GM18868 (cell line): ENCODE data around the gene DENND1B.
A peak's percentile ranks its signal among the peaks of the same experiment; 100 is the strongest.
"Not testable (repeated sequence)": the region's sequence is repeated elsewhere in the genome, so short reads cannot be mapped to it uniquely, and the experiment has no call there.

Experiments
- ATAC-seq: cut with Tn5 transposase; IDR thresholded peaks from one replicate; pipeline ENCODE4 v1.9.1; 2021; ENCODE audit warnings: mild to moderate bottlenecking, moderate library complexity; ENCODE audit not compliant: unreplicated experiment

The DENND1B gene

DNA sequence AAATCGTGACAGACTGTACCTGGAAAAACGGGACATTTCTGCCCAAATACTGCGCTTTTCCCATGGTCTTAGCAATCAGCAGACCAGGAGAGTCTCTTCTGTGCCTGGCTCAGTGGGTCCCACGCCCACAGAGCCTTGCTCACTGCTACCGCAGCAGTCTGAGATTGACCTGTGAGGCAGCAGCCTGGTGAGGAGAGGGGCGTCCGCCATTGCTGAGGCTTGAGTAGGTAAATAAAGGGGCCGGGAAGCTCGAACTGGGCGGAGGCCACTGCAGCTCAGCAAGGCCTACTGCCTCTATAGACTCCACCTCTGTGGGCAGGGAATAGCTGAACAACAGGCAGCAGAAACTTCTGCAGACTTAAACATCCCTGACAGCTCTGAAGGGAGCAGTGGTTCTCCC, 203.1 kb downstream of the DENND1B start:
- no peak for ATAC-seq

DNA sequence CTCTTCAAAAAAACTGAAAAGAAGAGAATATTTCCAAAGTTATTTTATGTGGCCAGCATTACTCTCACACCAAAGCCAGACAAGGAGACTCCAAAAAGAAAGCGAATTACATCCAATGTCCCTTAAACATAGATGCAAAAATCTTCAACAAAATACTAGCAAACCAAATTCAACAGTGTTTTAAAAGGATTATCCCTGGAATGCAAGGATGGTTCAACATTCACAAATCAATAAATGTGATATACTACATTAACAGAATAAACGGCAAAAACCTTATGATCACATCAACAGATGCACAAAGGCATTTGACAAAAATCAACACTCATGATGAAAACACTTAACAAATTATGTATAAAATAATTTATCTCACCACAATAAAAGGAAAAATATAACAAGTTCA, 207.8 kb downstream of the DENND1B start:
- no peak for ATAC-seq

DNA sequence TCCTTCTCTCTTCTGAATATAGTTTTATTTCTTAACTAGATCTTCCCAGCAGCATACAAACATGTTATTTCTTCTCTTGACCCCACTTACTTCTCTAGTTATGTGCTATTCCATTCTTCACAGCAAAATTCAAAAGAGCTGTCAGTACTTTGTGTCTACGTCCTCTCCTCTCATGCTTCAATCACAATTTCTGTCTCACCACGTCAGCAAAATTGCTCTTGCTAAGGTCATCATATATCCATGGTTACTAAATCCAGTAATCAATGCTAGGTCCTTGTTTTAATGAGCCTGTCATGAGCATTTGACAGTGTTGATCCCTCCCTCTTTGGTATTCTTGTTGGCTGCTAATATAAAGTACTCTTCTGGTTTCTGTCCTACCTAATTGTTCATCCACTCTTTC, 214.2 kb downstream of the DENND1B start:
- no peak for ATAC-seq

DNA sequence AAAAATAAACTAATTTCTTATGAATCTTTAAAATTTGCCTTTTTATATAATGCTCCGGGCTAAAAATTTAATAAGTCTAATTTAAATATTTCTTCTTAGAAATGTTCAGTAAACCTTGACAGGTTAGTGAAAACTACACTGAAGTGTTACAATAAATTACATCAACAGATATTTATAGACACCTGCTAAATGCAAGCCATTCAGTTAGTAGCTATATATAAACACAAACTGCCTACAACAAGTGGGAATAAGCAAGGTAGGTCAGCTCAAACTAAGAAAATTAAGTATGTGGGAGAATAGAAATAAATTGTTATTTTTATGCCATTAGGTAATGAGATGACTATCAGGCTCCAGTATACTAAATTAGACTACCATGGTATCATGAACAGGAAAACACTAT, 215.6 kb downstream of the DENND1B start:
- no peak for ATAC-seq

DNA sequence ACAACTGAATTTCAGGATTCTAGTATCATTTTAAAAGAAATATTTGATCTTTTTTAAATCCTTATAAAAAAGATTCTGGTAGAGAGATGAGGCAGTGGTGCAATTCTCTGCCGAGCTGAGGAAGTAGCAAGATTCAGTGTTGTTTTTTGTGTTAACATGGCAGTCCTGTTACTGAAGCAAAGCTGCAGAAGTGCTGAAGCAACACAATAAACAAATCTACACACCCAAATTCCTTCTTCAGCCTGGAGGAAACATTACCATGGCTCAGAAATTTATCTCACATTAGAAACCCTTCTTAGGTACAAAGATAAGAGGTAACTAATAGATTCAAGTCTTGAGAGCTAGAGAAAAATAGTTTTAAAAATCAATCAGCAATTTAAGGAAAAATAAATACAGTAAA, 216.0 kb downstream of the DENND1B start:
- no peak for ATAC-seq

DNA sequence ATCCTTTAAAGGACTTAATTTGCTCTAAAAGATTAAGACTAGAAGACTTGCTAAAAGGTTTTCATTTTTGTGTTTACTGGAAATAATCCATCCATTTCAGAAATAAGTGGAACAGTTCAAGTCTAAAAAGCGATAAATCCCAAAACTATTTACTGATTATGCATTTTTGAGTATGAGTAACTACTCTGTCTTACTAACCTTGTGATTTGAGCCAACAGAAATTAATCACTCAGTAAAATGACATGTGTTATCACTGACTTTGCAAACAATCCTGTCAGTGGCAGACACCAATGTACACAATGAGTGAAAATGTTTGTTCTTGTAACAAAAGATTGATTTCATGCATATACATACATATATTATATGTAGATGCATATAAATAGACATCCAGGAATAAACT, 218.0 kb downstream of the DENND1B start:
- no peak for ATAC-seq

DNA sequence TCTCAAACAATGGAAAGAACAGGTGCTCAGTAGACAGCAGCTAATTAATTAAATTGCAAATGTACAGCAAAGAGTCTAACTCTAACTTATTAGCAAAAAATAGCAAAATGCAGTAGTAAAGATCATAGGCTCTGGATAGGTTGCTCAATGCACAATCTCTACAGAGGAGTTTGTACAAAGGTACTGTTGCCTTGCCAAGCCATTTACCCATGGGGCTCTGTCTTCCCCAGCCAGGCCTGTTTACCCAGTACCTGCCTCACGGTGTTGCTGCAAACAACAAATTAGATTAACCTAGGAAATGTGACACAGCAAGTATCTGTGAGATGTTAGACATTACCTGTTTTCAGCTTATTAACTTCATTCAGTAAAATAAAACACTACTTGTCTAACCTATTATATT, 222.0 kb downstream of the DENND1B start:
- ATAC-seq, result no peak

DNA sequence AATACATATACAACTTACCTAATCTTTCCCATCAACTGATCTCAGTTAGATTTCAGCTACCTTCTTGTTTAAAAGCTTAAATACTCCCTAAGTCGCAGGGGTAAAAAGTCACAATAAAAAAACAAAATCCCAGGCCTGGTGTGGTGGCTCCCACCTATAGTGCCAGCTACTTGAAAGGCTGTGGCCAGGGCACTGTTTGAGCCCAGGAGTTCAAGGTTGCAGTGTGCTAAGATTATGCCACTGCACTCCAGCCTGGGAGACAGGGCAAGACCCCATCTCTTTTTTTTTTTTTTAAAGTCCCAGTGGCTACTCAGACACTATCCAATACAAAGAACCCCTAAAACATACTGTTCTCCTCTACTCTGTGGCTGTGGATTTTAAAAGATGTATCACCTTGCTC, 228.3 kb downstream of the DENND1B start:
- ATAC-seq, result no peak

DNA sequence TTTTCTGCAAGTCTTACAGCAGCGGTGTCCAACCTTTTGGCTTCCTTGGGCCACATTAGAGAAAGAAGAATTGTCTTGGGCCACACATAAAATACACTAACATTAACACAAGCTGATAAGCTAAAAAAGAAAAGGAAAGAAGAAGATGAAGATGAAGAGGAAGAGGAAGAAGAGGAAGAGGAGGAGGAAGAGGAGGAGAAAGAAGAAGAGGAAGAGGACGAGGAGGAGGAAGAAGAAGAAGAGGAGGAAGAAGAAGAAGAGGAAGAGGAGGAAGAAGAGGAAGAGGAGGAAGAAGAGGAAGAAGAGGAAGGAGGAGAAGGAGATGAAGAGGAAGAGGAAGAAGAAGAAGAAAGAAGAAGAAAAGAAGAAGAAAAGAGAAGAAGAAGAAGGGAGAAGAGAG, 230.7 kb downstream of the DENND1B start:
- ATAC-seq, result no peak

DNA sequence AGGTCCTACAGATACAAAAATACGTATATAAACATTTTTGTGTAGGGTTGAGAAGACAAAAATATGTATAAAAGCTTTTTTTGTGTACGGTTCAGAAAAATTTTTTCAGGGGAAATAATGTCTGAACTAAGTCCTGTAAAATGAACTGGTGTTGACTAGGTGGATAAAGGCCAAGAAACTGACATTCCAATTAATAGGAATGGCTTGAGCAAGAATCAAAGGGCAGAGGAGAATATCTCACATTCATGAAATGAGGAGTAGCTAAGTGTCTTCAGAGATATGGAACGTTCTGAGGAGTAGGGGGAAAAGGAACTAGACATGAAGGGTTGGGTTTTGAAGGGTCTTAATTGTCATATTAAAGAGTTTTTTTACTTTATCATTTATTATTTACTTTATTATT, 231.2 kb downstream of the DENND1B start:
- no peak for ATAC-seq

DNA sequence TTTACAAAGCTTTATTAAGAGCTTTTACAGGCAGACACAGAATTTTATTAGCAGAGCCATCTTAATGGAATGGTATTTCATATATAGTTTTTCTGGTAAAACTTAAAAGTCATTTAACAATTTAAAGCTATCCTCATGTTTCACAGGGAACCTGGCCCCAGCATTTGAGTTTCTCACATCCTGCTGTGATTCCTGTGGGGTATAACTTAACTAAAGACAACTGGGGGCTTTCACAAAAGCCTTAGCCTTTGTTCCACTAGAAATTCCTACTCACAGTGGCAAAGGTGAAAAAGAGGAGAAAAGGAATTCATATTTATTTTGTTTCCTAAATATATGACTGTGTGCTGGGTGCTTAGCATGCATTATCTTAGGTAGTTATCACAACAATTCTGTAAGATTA, 233.9 kb downstream of the DENND1B start:
- no peak for ATAC-seq

DNA sequence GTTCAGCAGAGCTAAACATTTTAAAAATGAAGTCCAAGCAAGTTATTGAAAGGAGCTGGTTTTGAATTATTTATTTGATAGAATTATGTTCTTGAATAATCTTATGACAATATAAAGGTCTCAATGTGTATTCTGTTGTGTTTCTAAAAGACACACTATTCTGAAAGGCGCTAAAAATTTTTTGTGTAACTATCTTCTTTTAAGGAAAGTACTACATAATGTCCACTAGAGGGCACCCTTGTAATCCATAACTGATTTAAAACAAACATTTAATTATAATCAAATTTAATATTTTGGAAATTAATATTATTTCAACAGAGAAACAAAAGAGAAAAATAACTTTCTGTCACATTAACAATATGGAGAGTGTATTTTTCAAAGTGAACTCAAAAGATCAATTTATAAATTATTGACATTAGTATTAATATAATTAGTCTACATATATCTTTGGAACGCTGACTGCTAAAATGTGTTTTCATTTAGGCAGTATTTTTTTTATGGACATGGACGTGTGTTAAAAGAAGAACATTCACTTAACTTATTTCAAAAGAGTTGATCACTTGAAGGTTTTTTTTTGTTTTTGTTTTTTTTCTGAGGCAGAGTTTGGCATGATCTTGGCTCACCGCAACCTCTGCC, 248.4 kb downstream of the DENND1B start:
- peak; percentile 46 for ATAC-seq

DNA sequence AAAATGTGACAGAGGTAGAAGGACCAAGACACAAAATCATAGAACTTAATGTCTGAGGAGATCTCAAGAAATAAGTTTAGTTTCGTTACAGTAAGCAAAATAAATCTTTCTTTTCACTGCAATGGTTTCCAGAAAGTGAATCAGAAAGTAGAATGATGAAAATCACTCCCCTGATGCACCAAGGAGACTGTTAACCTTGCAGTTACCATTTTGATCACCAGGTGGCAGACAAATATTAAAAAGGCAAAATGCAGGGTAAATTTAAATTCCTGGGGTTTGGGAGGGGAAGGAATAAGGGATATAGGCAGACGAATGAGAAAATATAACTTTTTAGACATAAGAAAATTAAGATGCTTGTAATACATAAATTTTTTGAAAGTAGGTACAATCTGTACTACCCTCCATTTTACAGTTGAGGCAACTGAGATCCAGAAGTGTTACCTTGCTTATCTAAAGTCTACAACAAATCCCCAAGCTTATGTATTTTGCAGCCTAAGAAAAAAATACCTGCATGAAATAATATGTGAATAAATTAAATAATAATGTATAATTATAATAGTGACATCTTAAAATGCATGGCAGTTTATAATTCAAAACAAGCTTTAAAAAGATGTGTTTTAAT, 254.1 kb downstream of the DENND1B start:
- peak; percentile 87 for ATAC-seq

DNA sequence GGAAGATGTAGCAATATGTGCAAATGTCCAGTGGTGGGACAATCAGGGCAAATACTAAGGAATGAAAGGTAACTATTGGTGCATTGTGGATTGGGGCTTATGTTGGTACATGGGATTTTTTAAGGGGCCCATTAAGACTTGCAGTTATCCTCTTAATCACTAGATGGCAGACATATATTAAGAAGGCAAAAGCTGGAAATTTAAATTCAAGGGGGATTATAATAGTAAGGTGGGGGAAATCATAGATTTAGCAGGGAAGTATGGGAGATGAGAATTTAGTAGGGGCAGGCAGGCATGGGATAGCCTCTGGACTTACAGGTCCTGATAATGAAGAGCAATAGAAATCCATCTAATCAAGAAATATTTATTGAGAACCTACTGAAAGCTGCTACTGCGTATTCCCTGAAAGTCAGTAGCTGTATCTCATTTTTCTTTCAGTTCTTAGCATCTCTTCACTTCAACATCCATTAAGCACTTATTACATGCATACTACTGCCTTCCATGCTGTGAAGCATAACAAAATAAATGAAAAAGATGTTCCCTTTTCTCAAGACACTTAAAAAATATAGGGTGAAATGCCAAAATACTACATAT, 255.4 kb downstream of the DENND1B start:
- ATAC-seq, result peak; percentile 58

DNA sequence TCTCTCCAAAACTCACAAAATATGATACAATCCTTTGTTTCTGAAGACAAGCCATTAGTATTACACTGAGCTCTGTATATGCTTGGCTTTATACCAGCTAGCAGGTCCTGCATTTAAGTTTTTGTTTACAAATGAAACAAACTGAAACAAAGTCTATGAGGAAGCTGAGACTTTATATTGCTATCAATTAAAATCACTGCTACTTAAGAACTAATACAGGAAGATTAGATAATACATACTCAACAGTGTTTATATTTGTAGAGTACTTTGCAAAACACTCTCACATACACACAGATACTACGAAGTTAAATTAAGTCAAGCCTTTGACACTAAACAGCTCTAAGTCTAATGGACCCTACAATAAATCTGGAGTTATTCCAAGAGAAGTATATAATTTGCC, 259.9 kb downstream of the DENND1B start:
- no peak for ATAC-seq

DNA sequence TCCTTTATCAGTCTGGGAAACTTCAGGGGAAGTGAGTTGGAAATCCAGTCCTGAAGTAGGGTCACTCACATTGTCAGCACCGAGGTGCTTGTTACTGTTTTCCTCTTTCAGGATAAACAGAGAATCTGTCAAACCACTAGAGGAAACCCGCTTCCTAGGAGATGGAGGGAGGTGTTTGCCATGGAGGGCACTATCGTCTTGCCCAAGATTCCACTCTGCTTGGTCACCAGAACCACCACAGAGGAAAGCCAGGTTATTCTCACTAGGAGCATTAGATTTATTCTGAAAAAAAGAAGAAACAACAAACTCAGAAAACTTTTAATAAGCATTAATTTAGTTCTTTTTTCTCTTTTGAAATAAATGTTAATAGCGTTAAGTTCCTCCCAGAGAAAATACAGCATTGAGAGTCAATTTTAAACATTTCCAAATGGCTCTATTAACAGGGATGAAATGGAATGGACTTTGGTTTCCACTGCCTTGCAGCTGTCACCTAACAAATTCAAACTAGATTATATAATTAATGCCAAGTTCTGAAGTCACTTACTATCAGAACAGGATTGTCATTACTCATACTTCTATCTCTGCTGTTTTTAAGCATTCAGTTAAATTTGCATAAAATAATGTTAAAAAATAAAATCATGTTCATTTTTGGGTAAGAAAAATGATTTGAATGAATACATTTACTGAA, 264.4 kb downstream of the DENND1B start:
- ATAC-seq, result no peak

DNA sequence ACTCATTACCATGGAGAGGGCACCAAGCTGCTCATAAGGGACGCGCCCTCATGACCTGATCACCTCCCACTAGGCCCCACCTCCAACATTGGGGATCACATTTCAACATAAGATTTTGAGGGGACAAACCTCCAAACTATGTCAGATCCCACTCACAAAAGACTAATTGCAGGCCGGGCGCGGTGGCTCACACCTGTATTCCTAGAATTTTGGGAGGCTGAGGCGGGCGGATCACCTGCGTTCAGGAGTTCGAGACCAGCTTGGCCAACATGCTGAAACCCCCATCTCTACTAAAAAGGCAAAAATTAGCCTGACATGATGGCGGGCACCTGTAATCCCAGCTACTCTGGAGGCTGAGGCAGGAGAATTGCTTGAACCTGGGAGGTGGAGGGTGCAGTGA, 278.6 kb downstream of the DENND1B start:
- ATAC-seq, result no peak

DNA sequence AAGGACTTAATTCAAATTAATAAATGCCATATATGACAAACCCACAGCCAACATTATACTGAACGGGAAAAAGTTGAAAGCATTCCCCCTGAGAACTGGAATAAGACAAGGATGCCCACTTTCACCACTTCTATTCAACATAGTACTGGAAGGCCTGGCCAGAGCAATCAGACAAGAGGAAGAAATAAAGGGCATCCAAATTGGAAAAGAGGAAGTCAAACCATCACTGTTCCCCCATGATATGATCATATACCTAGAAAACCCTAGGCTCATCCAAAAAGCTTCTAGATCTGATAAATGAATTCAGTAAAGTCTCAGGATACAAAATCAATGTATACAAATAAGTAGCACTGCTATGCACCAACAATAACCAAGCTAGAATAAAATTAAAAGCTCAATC, 283.8 kb downstream of the DENND1B start:
- ATAC-seq, result not testable (repeated sequence)

DNA sequence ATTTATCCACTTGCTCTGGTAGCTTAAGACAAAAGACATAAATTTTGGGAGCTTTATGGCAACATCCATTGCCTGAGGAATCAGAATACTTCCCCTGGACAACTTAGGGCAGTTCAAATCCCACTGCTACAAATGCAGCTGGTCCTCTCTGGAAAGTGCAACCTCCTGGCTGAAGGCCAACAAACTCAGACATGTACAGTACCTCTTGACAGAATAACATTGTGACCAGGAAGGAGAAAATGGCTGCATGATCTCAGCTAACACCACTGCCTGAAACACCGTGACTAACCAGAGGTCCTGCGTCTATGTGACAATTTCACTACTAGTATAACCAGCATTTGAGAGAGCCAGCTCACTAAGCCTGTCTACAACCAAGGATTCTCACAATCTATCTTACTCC, 288.3 kb downstream of the DENND1B start:
- ATAC-seq, result no peak

DNA sequence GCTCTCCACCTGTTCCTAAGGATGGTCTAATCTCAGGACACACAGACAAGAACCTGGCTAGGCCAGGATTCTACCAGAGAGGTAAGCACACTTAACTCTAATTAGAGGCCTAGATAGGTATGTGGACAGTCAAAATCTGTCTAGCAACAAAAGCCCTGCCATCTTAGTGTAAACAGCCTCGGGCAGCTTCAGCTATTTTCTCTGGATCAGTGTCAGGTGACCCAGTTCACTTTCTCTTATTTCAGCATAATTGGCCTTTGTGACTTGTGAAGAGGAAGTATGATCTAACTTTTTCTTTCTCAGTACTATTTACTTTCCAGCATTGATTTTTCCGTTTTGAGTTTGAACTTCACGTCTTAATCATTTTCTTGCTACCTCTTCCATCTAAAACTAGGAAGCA, 289.5 kb downstream of the DENND1B start:
- peak; percentile 55 for ATAC-seq

DNA sequence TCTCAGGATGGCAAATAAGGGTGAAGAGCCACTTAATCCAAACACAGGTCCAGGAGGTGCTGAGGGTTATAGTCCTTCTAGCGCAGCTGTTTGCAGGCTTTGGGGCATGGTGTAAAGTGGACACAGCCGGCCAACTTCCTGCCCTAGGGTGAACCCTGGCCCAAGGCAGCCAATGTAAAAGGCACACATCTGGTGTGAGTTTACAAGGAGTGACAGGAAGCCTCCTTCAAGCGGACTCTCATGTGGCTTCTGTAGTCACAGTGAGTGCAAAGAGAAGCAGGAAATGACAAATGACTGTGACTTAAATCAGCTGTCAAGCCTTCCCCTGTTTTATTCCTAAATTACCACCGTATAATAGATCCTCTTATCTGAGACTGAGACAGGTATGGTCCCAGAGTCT, 294.2 kb downstream of the DENND1B start:
- ATAC-seq, result peak; percentile 38

DNA sequence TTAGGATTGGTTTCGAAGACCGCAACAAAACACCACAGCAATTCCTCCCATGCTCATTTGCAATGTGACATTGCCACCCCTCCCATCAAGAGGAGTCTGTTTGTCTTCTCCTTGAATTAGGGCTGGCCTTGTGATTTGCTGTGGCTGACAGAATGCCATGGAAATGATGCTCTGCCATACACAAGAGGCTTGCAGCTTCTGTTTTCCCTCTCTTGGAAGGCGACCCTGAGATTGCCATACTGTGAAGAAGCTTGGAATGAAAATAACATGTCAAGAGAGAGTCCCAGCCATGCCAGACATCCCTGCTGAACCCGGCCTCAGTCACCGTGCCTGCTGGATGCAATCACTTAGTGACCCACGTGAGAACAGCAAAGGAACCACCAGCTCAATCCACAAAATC, 294.8 kb downstream of the DENND1B start:
- ATAC-seq, result no peak
